Ramos (cell line): ENCODE results near the gene DEFB113.

ENCODE experiments used
- in situ Hi-C: fragments of 300-500 bp; cut with MboI; formaldehyde crosslinking; loops from one replicate; pipeline ENCODE4 v1.14.3; 2022; ENCODE audit warnings: low sequenced_read_pairs; ENCODE audit not compliant: unreplicated experiment

The DEFB113 gene

GRCh38 chr6:49937811-49938210 lies 31.6 kb downstream of the DEFB113 start:
- in situ Hi-C loops: no loop called here

- in situ Hi-C loops: no loop called here
Measured at GRCh38 chr6:49937017-49937416, 32.4 kb downstream of the DEFB113 start.

DNA sequence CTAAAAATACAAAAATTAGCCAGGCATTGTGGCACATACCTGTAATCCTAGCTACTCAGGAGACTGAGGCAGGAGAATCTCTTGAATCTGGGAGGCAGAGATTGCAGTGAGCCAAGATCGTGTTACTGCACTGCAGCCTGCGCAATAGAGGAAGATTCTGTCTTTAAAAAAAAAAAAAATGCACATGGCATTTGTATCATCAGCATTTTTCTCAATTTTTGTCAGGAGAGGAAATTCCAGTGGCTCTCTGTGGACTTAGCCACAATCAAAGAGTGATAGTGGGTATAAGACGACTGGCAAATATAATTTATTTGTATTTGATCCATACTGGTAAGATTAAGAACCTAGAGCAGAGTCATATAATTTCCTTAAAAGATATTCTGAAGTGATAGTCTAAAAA lies 34.0 kb downstream of the DEFB113 start:
- in situ Hi-C loops: no loop called here

GRCh38 chr6:49934770-49935169 lies 34.7 kb downstream of the DEFB113 start:
- in situ Hi-C loops: no loop called here

- in situ Hi-C loops: no loop called here
Measured at GRCh38 chr6:49933526-49933925, 35.9 kb downstream of the DEFB113 start.

DNA sequence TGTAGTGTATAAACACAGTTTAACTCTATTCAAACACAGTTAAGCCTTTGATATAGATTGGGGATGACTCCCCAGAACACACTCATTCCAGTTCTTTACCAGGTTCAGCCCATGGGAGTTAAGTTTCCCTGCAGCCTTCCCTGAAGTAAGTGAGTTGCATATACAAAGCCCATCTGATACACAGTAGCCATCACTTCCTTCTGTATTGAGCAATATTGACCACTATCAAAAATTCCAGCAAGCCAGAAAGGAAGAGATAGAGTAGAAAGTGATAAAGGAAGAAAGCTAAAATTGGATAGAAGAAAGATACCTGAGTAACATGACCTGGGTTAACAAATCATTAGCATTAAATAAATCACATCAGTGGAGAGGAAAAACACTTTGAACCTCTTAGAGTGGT lies 40.1 kb downstream of the DEFB113 start:
- in situ Hi-C loops: no loop called here

DNA sequence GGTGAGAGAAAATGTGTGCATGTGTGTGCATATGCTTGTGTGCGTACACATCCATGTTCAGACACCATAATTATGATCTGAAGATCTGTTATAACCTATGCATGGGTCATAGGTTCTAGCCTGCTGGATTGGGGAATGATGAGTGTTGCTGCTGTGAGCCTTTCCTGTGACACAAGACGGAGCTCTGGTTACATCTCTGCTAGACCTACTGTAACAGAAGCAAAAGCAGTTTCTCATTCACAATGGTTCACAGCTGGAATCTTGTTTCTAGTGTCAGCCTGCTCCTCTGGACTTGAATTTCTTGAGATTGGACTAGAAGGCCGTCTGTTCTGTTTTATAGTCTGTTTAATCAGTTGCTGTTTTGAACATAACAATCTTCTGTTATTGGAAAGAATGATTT lies 45.6 kb downstream of the DEFB113 start:
- in situ Hi-C loops: no loop called here

DNA sequence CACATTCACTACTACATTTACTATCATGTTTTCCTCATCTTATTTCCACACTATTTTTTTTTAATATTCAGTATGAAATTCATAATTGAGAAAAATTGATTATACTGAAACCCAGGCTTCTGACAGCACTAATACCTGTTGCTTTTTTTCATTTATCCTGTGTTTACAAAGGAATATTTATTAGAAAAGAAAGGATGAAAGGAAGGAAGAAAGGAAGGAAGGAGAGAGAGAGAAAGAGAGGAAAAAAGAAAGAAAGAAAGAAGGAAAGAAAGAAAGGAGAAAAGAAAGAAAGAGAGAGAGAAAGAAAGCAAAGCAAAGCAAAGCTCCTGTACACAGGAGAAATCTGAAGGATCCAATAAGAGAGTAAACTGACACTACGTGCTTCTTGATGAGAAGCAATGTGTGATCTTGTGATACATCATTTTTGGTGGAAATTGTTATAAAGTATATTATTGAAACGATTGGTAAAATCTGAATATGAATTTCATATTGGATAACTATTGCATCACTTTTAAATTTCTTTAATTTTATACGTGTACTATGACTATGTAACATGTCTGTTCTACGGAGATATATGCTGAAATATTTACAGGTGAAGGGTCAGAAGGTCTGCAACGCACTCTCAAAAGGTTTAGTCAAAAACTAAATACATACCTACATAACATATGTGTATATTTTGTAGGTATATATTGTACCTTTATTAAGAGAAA lies 49.3 kb downstream of the DEFB113 start:
- in situ Hi-C loops: no loop called here

GRCh38 chr6:49919261-49919660 lies 50.2 kb downstream of the DEFB113 start:
- in situ Hi-C loops: no loop called here

- in situ Hi-C loops: no loop called here
Measured at GRCh38 chr6:49918787-49919186, 50.6 kb downstream of the DEFB113 start.
